HCT116 (cell line): Measurements from ENCODE around the gene GM2A. TPM values are rescaled to one million over a fixed set of nuclear protein-coding genes. Genes with fewer than 3 reads are reported as not detected.

ENCODE experiments used
- ATAC-seq: fragments of 200-7000 bp; cut with Tn5 transposase; 2 replicates; pipeline ENCODE4 v1.9.1; 2020; ENCODE audit warnings: mild to moderate bottlenecking, moderate library complexity
- BruUV-seq: library from RNA; stranded (reverse); fragments of 400-500 nt; replicated peaks from 2 replicates; lab custom pipeline; 2021; lab: Mats Ljungman, UMichigan
- CTCF ChIA-PET: fragments of 300-600 bp; sonication (Branson Sonifier 250); formaldehyde crosslinking; loops from one replicate; lab custom pipeline; 2021; ENCODE audit warnings: antibody characterized with exemption; lab: Charles Lee
- POLR2A ChIA-PET: fragments of 300-600, 350-600 bp; sonication (Branson Sonifier 250); formaldehyde crosslinking; loops from one replicate; lab custom pipeline; 2021; ENCODE audit warnings: antibody characterized with exemption; lab: Charles Lee
- RAD21 ChIA-PET, 2 experiments: fragments of 300-600 bp; sonication (Branson Sonifier 250); formaldehyde crosslinking; loops; one replicate each; lab custom pipeline; 2023; ENCODE audit warnings: low total read pairs in 2 of 2; ENCODE audit not compliant: uncharacterized antibody in 2 of 2, unreplicated experiment in 2 of 2, low non-redundant PET in 1 of 2; lab: Charles Lee
- DNase-seq: peaks from one replicate; pipeline ENCODE4 v3.0.0-alpha.2; 2010; ENCODE audit warnings: low read depth, low spot score
- H2AFZ ChIP-seq: fragments of 200-600 bp; shearing (Covaris generic), sonication (generic); 2 replicates; pipeline ENCODE4 v1.6.1; 2017; ENCODE audit warnings: low read depth, mixed run types, mixed read lengths, antibody characterized with exemption, low read length; ENCODE audit not compliant: poor library complexity, severe bottlenecking
- H3K27ac ChIP-seq: 2 replicates; pipeline ENCODE4 v1.5.1; 2012; ENCODE audit warnings: low read depth, low read length
- H3K27me3 ChIP-seq: fragments of 200-600 bp; sonication (generic); 2 replicates; pipeline ENCODE4 v1.6.1; 2016; ENCODE audit warnings: mixed run types, low read length, mixed read lengths; ENCODE audit not compliant: insufficient read depth
- H3K36me3 ChIP-seq, 2 experiments: fragments of 200-500 bp in 1 of 2; fragments of 200-600 bp in 1 of 2; sonication (Bioruptor generic) in 1 of 2; sonication (generic) in 1 of 2; 2 replicates each; pipeline versions ENCODE4 v1.5.1 to v1.6.1; 2014 to 2016; ENCODE audit warnings: low read length in 2 of 2, inconsistent platforms in 1 of 2, mixed read lengths in 1 of 2, mixed run types in 1 of 2; ENCODE audit not compliant: insufficient read depth in 2 of 2, control insufficient read depth in 1 of 2
- H3K4me1 ChIP-seq, 2 experiments: fragments of 200-600 bp in 1 of 2; sonication (generic) in 1 of 2; 2 replicates each; pipeline versions ENCODE4 v1.5.1 to v1.6.1; 2012 to 2017; ENCODE audit warnings: low read length in 2 of 2, inconsistent platforms in 1 of 2, mild to moderate bottlenecking in 1 of 2, mixed read lengths in 1 of 2, mixed run types in 1 of 2, moderate library complexity in 1 of 2; ENCODE audit not compliant: insufficient read depth in 2 of 2, control insufficient read depth in 1 of 2
- H3K4me2 ChIP-seq: fragments of 200-600 bp; sonication (generic); 2 replicates; pipeline ENCODE4 v1.6.1; 2017; ENCODE audit warnings: mixed run types, low read length, mixed read lengths
- H3K4me3 ChIP-seq, 2 experiments: fragments of 200-600 bp in 1 of 2; sonication (generic) in 1 of 2; replicated peaks in 1 of 2; 2 replicates each; pipeline ENCODE4 v1.5.1; 2011 to 2016; ENCODE audit warnings: low read length in 2 of 2, control low read depth in 1 of 2, low read depth in 1 of 2, mild to moderate bottlenecking in 1 of 2, mixed read lengths in 1 of 2, mixed run types in 1 of 2
- H3K79me2 ChIP-seq: fragments of 200-600 bp; sonication (generic); 2 replicates; pipeline ENCODE4 v1.6.1; 2017; ENCODE audit warnings: mild to moderate bottlenecking, mixed run types, low read length, moderate library complexity, mixed read lengths; ENCODE audit not compliant: insufficient read depth
- H3K9ac ChIP-seq: fragments of 200-600 bp; sonication (generic); 2 replicates; pipeline ENCODE4 v1.6.1; 2016; ENCODE audit warnings: low read length, mixed read lengths
- H3K9me2 ChIP-seq: fragments of 200-600 bp; sonication (generic), shearing (Covaris generic); 2 replicates; pipeline ENCODE4 v1.6.1; 2017; ENCODE audit warnings: mixed run types, mild to moderate bottlenecking, moderate library complexity; ENCODE audit not compliant: insufficient read depth
- H3K9me3 ChIP-seq, 2 experiments: fragments of 200-500 bp in 1 of 2; fragments of 200-600 bp in 1 of 2; sonication (Bioruptor generic) in 1 of 2; sonication (generic) in 1 of 2; 2 replicates each; pipeline ENCODE4 v1.6.1; 2014 to 2017; ENCODE audit warnings: low read length in 2 of 2, mixed read lengths in 2 of 2, inconsistent platforms in 1 of 2, low read depth in 1 of 2, mild to moderate bottlenecking in 1 of 2, mixed run types in 1 of 2, moderate library complexity in 1 of 2; ENCODE audit not compliant: control insufficient read depth in 1 of 2, insufficient read depth in 1 of 2
- H4K20me1 ChIP-seq: fragments of 200-600 bp; sonication (generic), shearing (Covaris generic); 2 replicates; pipeline ENCODE4 v1.6.1; 2017; ENCODE audit warnings: mixed run types, mild to moderate bottlenecking, moderate library complexity; ENCODE audit not compliant: insufficient read depth
- CEBPB ChIP-seq: IDR thresholded peaks from 2 replicates; pipeline ENCODE4 v1.6.1; 2012; ENCODE audit warnings: low read depth
- EZH2 ChIP-seq: fragments of 200-600 bp; sonication (generic); IDR thresholded peaks from 2 replicates; pipeline ENCODE4 v1.6.1; 2017; ENCODE audit warnings: antibody characterized with exemption, mixed run types
- POLR2AphosphoS5 ChIP-seq: IDR thresholded peaks from 2 replicates; pipeline ENCODE4 v1.6.1; 2011; ENCODE audit warnings: mild to moderate bottlenecking, low read depth, low read length, moderate library complexity
- SIN3A ChIP-seq: IDR thresholded peaks from 2 replicates; pipeline ENCODE4 v1.6.1; 2012; ENCODE audit warnings: low read depth
- SP1 ChIP-seq: IDR thresholded peaks from 2 replicates; pipeline ENCODE4 v1.6.1; 2012; ENCODE audit warnings: low read depth
- ZNF274 ChIP-seq: fragments of 200-500 bp; sonication (Bioruptor generic); IDR thresholded peaks from 2 replicates; pipeline ENCODE4 v1.6.1; 2014; ENCODE audit warnings: mild to moderate bottlenecking, low read depth, low read length, inconsistent platforms
- intact Hi-C: fragments of 100-400 bp; cut with micrococcal nuclease; formaldehyde crosslinking; loops from 2 replicates; pipeline ENCODE4 v1.10.0; 2022
- total RNA-seq: library from RNA; stranded (reverse); gene quantifications from one replicate; pipeline ENCODE4 v1.2.1, GENCODE V29; 2021; ENCODE audit not compliant: unreplicated experiment
- TF ChIP-seq, protein P1 (sequence below): IDR thresholded peaks from 2 replicates; pipeline ENCODE4 v1.6.1; 2012; ENCODE audit warnings: low read depth

GM2A gene
- total RNA-seq, 1 experiment from 2014 or later, result 25.0 TPM

- CTCF ChIA-PET, result interaction anchor here (0.6 to 1.0 kb wide), 2 partner anchors 14 to 544 kb away, joined by 3 read pairs; no protein-coding TSS in a partner anchor
- no TSS peak for BruUV-seq
- RAD21 ChIA-PET, result no interaction called here
- Histone ChIP-seq H3K27me3 (no peaks in the 10 kb centered on the region), H3K36me3 (no peaks in the 10 kb centered on the region), H3K9me3 (no peaks in the 10 kb centered on the region), H3K9ac (no peak overlapping the region), H3K9me2 (no peaks in the 10 kb centered on the region), H3K79me2 (no peaks in the 10 kb centered on the region), H3K4me3 (no peak overlapping the region), H2AFZ (no peak overlapping the region), H4K20me1 (no peaks in the 10 kb centered on the region), H3K27ac (no peak overlapping the region), H3K4me2 (no peak overlapping the region), H3K4me1 (peaks cover 6 to 13% of the 10 kb centered on the region in 2 experiments; a peak in 3 of 4 replicates)
- POLR2A ChIA-PET, result no interaction called here
- intact Hi-C loops, result no loop called here
- no peak for DNase-seq
- ATAC-seq, result no peak
- TF ChIP-seq SIN3A (no peak), CEBPB (no peak)
These were observed 25.0 kb upstream of the GM2A start for GRCh38 chr5:151227918-151228447.

DNA sequence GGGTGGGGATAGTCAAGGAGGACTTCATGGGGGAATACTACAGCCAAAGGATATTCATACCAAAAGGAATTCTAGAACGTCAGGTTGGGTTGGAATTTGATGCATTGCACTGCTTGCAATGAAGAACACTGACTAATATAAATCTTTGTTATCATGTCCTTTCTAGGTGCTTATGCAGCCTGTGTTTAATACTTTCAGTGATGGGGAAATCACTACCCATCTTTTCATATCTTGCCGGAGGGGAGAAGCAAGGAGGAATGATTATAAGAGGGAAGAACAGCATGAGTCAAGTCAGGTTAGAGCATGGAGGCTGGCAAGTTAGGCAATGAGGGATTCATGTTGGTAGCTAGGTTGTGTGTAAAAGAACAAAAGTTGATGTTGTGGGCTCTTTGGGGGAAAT, 24.0 kb upstream of the GM2A start:
- Histone ChIP-seq H3K4me3 (no peak overlapping the region), H3K36me3 (no peaks in the 10 kb centered on the region), H3K9ac (no peak overlapping the region), H3K27ac (no peak overlapping the region), H4K20me1 (no peaks in the 10 kb centered on the region), H3K4me1 (peaks cover 3 to 6% of the 10 kb centered on the region in 2 experiments; a peak in 3 of 4 replicates), H3K9me2 (no peaks in the 10 kb centered on the region), H3K9me3 (no peaks in the 10 kb centered on the region), H3K27me3 (no peaks in the 10 kb centered on the region), H3K79me2 (no peaks in the 10 kb centered on the region), H2AFZ (no peak overlapping the region), H3K4me2 (no peak overlapping the region)
- ChIA-PET RAD21 (no interaction called here), CTCF (interaction anchor here (1.1 kb wide), 1 partner anchor 10 kb away, joined by 4 read pairs; no protein-coding TSS in a partner anchor), POLR2A (no interaction called here)
- intact Hi-C loops, result no loop called here
- DNase-seq (no peak), ATAC-seq (no peak)
- no TSS peak for BruUV-seq
- TF ChIP-seq ZNF274 (no peak), EZH2 (no peak), POLR2AphosphoS5 (no peak), SP1 (no peak)
- TF ChIP-seq, protein P1, sequence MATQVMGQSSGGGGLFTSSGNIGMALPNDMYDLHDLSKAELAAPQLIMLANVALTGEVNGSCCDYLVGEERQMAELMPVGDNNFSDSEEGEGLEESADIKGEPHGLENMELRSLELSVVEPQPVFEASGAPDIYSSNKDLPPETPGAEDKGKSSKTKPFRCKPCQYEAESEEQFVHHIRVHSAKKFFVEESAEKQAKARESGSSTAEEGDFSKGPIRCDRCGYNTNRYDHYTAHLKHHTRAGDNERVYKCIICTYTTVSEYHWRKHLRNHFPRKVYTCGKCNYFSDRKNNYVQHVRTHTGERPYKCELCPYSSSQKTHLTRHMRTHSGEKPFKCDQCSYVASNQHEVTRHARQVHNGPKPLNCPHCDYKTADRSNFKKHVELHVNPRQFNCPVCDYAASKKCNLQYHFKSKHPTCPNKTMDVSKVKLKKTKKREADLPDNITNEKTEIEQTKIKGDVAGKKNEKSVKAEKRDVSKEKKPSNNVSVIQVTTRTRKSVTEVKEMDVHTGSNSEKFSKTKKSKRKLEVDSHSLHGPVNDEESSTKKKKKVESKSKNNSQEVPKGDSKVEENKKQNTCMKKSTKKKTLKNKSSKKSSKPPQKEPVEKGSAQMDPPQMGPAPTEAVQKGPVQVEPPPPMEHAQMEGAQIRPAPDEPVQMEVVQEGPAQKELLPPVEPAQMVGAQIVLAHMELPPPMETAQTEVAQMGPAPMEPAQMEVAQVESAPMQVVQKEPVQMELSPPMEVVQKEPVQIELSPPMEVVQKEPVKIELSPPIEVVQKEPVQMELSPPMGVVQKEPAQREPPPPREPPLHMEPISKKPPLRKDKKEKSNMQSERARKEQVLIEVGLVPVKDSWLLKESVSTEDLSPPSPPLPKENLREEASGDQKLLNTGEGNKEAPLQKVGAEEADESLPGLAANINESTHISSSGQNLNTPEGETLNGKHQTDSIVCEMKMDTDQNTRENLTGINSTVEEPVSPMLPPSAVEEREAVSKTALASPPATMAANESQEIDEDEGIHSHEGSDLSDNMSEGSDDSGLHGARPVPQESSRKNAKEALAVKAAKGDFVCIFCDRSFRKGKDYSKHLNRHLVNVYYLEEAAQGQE, result no peak
